Endodermal cell (in vitro differentiated cells): ENCODE measurements around the gene CRYBB2. TPM values are rescaled to one million over a fixed set of nuclear protein-coding genes. Genes with fewer than 3 reads are reported as not detected.

Source experiments
- DNase-seq: peaks from one replicate; pipeline ENCODE4 v3.0.0-alpha.2; 2017
- H3K27ac ChIP-seq: 2 replicates; pipeline ENCODE4 v1.5.1; 2013; ENCODE audit warnings: mild to moderate bottlenecking, low read depth, low read length, moderate library complexity
- H3K27me3 ChIP-seq: 2 replicates; pipeline ENCODE4 v1.6.1; 2013; ENCODE audit warnings: mild to moderate bottlenecking, low read length, moderate library complexity; ENCODE audit not compliant: insufficient read depth, control insufficient read depth, poor library complexity, severe bottlenecking
- H3K36me3 ChIP-seq: 2 replicates; pipeline ENCODE4 v1.7.0; 2013; ENCODE audit warnings: mild to moderate bottlenecking, low read length, moderate library complexity; ENCODE audit not compliant: control insufficient read depth, insufficient read depth
- H3K4me1 ChIP-seq: one replicate; pipeline ENCODE4 v1.7.0; 2013; ENCODE audit warnings: low read length; ENCODE audit not compliant: control insufficient read depth, insufficient read depth
- H3K4me3 ChIP-seq: 2 replicates; pipeline ENCODE4 v1.5.1; 2013; ENCODE audit warnings: mild to moderate bottlenecking, low read length, moderate library complexity
- H3K9ac ChIP-seq: 2 replicates; pipeline ENCODE4 v1.6.1; 2013; ENCODE audit warnings: mild to moderate bottlenecking, low read length, moderate library complexity; ENCODE audit not compliant: poor library complexity, severe bottlenecking; ENCODE audit errors: extremely low read depth
- H3K9me3 ChIP-seq: 2 replicates; pipeline ENCODE4 v1.6.1; 2013; ENCODE audit warnings: mild to moderate bottlenecking, low read length, moderate library complexity; ENCODE audit not compliant: control insufficient read depth
- H3K27ac Mint-ChIP-seq: 2 replicates; pipeline ENCODE4 v1.8.0; 2020; ENCODE audit warnings: mixed read lengths
- H3K27me3 Mint-ChIP-seq: 2 replicates; pipeline ENCODE4 v1.8.0; 2021; ENCODE audit warnings: mild to moderate bottlenecking, mixed read lengths; ENCODE audit not compliant: insufficient read depth
- H3K36me3 Mint-ChIP-seq: 2 replicates; pipeline ENCODE4 v1.8.0; 2020; ENCODE audit warnings: low read depth, mixed read lengths
- H3K4me1 Mint-ChIP-seq: 2 replicates; pipeline ENCODE4 v1.8.0; 2020; ENCODE audit warnings: mixed read lengths
- H3K4me3 Mint-ChIP-seq: 2 replicates; pipeline ENCODE4 v1.8.0; 2020; ENCODE audit warnings: mild to moderate bottlenecking, moderate library complexity, mixed read lengths
- H3K9me3 Mint-ChIP-seq: 2 replicates; pipeline ENCODE4 v1.8.0; 2020; ENCODE audit warnings: mild to moderate bottlenecking, mixed read lengths
- WGBS, 2 experiments: methylation state at CpG; one replicate each; pipeline versions ENCODE4 v1.1.5 to v1.1.7; 2013; ENCODE audit warnings: missing lambda C conversion rate in 2 of 2, mixed read lengths in 1 of 2; ENCODE audit not compliant: insufficient coverage in 1 of 2, insufficient read length in 1 of 2; 5-methylcytosine and 5-hydroxymethylcytosine counted together
- total RNA-seq, 2 donors: library from RNA; stranded (reverse); fragmentation: NEBNext Ultra II Directional in 1 of 2; extraction: Animal tissue kit (Norgen Biotek cat#: 25700) in 1 of 2; gene quantifications; 2 replicates in 1 of 2; 3 replicates in 1 of 2; pipeline ENCODE4 v1.2.1, GENCODE V29; 2021
- TF ChIP-seq, protein P1 (sequence below): fragments of 200-600 bp; sonication (generic); conservative IDR thresholded peaks from 2 replicates; pipeline ENCODE4 v1.5.0; 2021; ENCODE audit warnings: antibody characterized with exemption, mild to moderate bottlenecking

Gene CRYBB2
- total RNA-seq, 2 donors from 2014 or later = not detected

DNA sequence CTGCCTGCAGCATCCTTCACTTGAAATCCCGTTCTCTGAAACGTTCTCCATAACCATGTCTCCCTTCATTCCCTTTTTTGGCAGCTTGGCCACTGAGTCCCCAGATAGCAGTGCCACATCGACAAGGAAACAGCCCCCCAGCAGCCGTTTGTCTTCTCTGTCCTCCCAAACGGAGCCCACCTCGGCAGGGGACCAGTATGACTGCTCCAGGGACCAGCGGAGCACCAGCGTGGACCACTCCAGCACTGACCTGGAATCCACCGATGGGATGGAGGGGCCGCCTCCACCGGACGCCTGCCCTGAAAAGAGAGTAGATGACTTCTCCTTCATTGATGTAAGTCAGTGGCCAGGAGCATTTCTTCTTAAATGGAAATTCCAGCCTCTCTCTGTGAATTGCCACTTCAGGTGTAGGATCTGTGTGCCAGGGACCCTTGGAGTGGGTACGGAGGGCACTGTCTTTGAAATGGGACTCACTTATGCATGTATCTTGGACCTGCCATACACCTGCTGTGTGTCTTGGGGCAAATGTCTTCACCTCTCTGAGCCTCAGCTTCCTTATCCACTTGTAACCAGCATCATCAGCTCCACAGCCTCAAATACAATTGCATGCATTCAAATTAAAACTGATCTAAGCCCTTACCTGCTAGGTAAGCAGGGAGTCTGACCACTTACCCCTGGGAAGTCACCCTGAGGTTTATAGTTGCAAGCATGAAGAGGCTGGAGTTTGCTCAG, 45.1 kb upstream of the CRYBB2 start:
- H3K9ac ChIP-seq = no peak overlapping the region
- Mint-ChIP-seq H3K36me3 (peaks cover 49% of the 10 kb centered on the region), H3K4me3 (no peak overlapping the region), H3K9me3 (peaks cover under 1% of the 10 kb centered on the region), H3K27me3 (no peaks in the 10 kb centered on the region), H3K27ac (no peak overlapping the region), H3K4me1 (no peaks in the 10 kb centered on the region)
- 95 to 97% methylated on average over 12 to 13 of the region's 13 CpGs for WGBS, 2 experiments
- H3K27me3 ChIP-seq = no peaks in the 10 kb centered on the region
- no peaks in the 10 kb centered on the region for H3K9me3 ChIP-seq
- no peaks in the 10 kb centered on the region for H3K4me1 ChIP-seq
- no peak overlapping the region for H3K4me3 ChIP-seq
- H3K27ac ChIP-seq = no peak overlapping the region
- TF ChIP-seq, protein P1, sequence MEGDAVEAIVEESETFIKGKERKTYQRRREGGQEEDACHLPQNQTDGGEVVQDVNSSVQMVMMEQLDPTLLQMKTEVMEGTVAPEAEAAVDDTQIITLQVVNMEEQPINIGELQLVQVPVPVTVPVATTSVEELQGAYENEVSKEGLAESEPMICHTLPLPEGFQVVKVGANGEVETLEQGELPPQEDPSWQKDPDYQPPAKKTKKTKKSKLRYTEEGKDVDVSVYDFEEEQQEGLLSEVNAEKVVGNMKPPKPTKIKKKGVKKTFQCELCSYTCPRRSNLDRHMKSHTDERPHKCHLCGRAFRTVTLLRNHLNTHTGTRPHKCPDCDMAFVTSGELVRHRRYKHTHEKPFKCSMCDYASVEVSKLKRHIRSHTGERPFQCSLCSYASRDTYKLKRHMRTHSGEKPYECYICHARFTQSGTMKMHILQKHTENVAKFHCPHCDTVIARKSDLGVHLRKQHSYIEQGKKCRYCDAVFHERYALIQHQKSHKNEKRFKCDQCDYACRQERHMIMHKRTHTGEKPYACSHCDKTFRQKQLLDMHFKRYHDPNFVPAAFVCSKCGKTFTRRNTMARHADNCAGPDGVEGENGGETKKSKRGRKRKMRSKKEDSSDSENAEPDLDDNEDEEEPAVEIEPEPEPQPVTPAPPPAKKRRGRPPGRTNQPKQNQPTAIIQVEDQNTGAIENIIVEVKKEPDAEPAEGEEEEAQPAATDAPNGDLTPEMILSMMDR = no peak
- peaks cover 51% of the 10 kb centered on the region for H3K36me3 ChIP-seq
- DNase-seq = no peak

DNA sequence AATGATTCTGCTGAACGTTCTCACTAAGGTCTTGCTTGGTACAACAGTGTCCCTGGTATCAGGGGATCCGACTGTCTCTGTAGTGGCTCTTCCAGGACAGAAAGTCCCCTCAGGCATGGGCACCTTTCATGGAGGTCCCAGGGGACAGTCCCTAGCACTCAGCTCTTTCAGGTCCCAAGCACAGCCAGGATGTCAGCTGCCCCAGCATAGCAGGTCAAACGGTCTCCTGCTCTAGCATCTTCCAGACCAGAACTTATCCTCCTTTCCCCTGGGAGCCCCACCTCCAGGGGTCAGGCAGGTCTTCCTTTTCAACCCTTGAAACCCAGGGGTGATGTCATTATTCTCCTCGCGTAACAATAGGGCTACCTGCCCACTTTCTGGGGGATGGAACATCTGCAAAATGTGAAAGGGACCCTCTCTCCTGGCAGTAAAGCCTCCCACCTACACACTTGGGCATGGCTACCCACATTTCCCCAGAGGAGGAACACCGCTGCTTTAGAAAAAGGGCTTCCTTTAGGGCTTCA, 44.5 kb upstream of the CRYBB2 start:
- Mint-ChIP-seq H3K4me1 (no peaks in the 10 kb centered on the region), H3K36me3 (peaks cover 55% of the 10 kb centered on the region), H3K9me3 (peaks cover 6% of the 10 kb centered on the region), H3K4me3 (no peak overlapping the region), H3K27ac (no peak overlapping the region), H3K27me3 (no peaks in the 10 kb centered on the region)
- Histone ChIP-seq H3K4me1 (no peaks in the 10 kb centered on the region), H3K9me3 (no peaks in the 10 kb centered on the region), H3K4me3 (no peak overlapping the region), H3K9ac (no peak overlapping the region), H3K36me3 (peaks cover 57% of the 10 kb centered on the region), H3K27me3 (no peaks in the 10 kb centered on the region), H3K27ac (no peak overlapping the region)
- WGBS, 2 experiments = 70 to 84% methylated on average over 2 to 6 of the region's 6 CpGs
- TF ChIP-seq, protein P1 = no peak
- DNase-seq = no peak

DNA sequence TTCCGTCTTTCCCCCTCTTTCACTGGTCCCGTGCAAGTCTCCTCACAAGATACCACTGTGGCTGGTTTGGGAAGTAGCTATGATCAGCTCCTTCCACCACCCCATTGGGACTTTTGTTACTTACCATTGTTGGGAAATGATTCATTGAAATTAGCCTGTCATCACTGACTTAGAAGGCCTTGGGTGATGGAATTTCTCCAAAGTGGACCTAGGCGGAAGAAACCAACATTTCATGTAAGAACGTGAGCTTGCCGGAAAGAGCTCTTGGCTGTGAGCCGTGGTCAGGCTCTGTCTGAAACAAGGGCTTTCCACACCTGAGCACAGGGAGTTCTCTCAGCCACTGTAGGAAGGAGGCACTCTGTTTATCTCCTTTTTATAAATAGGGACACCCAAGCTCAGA, 43.3 kb upstream of the CRYBB2 start:
- TF ChIP-seq, protein P1 = no peak
- no peaks in the 10 kb centered on the region for H3K4me1 ChIP-seq
- H3K36me3 Mint-ChIP-seq = peaks cover 52% of the 10 kb centered on the region
- H3K4me1 Mint-ChIP-seq = no peaks in the 10 kb centered on the region
- no peak overlapping the region for H3K27ac ChIP-seq
- H3K4me3 ChIP-seq = no peak overlapping the region
- DNase-seq = no peak
- H3K36me3 ChIP-seq = peaks cover 58% of the 10 kb centered on the region
- no peak overlapping the region for H3K4me3 Mint-ChIP-seq
- no peak overlapping the region for H3K27ac Mint-ChIP-seq
- peaks cover 6% of the 10 kb centered on the region for H3K9me3 Mint-ChIP-seq
- H3K9me3 ChIP-seq = no peaks in the 10 kb centered on the region
- H3K27me3 ChIP-seq = no peaks in the 10 kb centered on the region
- 96 to 99% methylated on average over 6 of the region's 6 CpGs for WGBS, 2 experiments
- no peaks in the 10 kb centered on the region for H3K27me3 Mint-ChIP-seq
- no peak overlapping the region for H3K9ac ChIP-seq
